DMS114 treated with DMSO at 0.1 percent for 48 hours (cell line): ENCODE data around the gene SRGAP2B.
"Not testable (repeated sequence)": the region's sequence is repeated elsewhere in the genome, so short reads cannot be mapped to it uniquely, and the experiment has no call there.

Experiments
- DNase-seq: peaks from one replicate; lab custom pipeline; 2025; ENCODE audit not compliant: unreplicated experiment; lab: John Stamatoyannopoulos, UW

The SRGAP2B gene

GRCh38 chr1:145000074-145000742, 94.9 kb downstream of the SRGAP2B start:
- DNase-seq, result not testable (repeated sequence)

DNA sequence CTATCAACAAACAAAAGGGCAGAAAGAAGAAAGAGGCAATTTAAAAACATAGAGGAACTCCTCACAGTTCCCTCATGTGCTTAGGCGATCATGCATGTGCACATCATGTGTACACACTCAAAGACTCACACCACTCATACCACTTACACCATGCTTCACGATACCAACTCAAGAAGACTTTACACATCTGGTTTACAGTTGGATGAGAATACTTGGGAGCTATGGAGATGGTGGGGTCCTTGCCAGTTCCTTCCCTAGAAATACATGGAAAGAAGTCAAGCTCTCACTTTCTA, 96.2 kb downstream of the SRGAP2B start:
- not testable (repeated sequence) for DNase-seq

DNA sequence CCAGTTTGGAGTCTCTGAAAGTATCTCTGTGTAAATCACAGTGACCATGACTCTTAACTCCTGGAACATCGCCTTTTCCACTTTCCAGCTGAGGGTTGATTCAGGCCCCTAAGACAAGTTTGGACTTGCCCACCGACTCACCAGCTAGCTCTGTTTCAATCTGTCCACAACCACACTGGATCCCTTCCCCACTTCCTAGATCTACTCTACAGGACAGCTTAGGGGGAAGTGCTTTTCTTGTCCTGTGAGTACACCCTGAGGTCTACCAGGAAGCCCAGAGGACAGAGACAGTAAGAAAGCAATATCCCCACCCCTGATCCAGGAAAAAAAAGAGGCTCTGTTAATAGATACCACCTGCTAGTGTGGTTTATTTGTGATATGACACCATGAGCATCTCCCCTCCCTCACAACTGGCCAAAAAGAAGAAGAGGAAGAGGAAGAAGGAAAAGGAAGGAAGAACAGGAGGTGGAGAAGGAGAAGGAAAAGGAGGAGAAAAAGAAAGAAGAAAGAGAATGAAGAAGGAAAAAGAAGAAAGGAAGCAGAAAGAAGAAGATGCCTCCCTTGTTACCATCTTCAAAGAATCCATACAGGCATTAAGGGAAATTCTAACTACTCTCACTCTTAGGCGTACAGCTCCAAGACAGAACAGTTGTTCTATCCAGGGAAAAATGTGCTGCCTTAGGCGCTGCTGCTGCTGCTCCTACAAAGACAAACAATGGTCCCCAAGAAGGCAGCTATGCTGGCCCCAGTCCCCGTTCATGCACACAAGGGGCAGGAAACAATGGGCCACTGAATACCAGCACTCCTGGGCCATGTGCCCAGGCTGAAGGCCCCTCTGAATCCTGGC, 96.8 kb downstream of the SRGAP2B start:
- not testable (repeated sequence) for DNase-seq

GRCh38 chr1:144995833-144996410, 99.2 kb downstream of the SRGAP2B start:
- not testable (repeated sequence) for DNase-seq

GRCh38 chr1:144992915-144993314, 102.2 kb downstream of the SRGAP2B start:
- DNase-seq, result not testable (repeated sequence)

- not testable (repeated sequence) for DNase-seq
Observed at GRCh38 chr1:144990611-144991010, 104.5 kb downstream of the SRGAP2B start.

DNA sequence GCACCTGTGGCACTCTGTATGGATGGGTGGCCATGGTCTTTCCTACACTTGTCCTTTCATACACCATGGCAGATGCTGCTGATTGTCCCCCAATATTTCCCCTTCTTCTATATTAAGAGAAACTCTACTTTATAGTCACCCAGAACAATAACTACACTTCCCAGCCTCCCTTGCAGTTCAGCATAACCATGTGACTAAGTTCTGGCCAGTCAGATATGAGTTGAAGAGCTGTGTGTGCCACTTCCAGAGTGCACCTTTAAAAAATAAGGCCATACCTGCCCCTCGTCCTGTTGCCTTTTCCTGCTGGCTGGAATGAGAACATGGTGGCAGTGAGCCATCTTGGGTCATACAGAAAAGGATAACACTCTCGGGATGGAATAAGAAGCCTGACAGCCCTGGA, 108.0 kb downstream of the SRGAP2B start:
- DNase-seq, result not testable (repeated sequence)

DNA sequence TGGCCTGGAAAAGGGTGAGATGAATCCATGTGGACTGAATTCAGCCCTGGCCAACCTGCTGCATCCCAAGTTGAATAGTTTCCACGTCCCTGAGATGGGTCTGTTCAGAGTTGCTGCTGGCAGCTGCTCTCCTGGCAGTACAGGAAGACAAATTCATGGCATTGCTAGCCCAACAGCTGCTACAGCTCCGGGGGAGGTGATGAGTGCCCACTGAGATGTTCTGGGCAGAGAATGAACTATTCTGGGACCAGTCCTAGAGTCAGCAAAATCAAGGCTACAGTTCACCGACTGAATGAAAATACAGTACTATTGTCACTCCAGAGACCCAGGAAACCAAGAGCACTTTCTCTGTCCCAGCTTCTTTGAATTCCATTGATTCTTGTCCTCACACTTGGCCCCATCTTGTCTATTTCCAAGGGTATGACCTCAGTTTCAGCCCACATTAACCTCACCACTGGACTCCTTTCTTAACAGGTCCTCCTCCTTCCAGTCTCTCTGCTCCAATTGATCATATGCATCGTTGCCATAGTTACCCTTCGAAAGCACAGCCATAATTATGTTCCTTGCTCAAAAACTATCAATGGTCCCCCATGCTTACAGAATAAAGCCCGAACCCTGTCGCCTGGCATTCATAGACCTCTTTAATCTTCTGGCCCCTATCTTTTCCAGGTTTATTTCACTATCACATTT, 108.8 kb downstream of the SRGAP2B start:
- DNase-seq, result not testable (repeated sequence)

DNA sequence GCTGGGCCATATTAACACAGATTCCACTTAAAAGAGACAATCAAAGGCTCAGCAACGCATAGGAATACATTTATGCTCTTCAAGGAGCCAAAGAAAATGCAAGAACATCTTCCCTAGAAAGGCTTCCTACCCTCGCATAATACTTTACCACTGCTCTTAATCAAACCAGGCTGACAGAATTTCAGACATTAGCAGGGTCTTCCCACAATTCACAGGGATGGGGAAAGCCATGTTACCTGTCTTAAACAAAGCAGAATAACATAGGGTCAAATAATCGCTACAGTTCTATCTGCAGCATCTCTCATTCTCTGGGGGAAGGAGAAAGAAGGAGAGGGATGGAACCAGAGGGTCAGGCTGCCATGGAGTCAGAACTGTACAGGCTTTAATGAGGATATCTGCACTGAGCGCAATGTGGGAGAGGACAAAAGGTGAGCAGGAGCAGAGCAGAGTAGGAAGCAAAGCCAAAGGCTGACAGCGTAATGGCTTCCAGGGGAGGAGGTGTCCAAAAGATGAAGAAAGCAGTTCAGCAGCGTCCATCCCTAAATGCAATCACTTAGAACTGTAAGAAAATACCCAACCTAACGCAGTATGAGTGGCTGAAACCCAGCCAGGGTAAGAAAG, 109.5 kb downstream of the SRGAP2B start:
- not testable (repeated sequence) for DNase-seq

GRCh38 chr1:144982802-144983525, 112.2 kb downstream of the SRGAP2B start:
- not testable (repeated sequence) for DNase-seq

- not testable (repeated sequence) for DNase-seq
Observed at GRCh38 chr1:144981157-144981556, 114.0 kb downstream of the SRGAP2B start.

DNA sequence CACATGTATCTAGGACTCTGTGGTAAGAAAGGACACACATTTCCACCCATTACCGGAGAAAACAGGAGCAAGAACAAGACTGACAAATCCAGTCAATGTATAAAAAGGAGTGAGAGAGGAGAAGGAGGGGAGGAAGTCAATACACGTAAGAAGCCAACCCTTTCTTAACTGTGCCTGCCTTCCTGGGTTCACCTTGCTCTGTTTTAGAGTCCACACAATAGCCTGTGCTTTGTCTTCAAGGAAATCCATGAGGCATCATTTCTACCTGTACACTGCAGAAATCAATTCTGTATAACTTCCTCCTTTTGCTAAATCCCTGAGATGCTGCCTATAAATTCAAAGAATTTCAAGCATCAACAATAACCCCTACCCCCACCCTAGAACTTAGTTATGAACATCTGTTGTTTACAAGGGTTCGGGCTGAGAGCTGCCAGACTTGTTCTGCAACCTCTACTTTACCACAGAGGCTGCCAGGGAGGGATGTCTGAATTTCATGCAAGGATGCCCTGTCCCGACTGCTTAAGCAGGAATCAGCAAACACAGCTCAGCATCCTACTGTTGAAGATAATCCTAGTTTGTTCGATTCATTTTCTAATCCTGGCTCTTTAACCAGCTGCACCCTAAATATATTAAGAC, 115.0 kb downstream of the SRGAP2B start:
- DNase-seq, result not testable (repeated sequence)

DNA sequence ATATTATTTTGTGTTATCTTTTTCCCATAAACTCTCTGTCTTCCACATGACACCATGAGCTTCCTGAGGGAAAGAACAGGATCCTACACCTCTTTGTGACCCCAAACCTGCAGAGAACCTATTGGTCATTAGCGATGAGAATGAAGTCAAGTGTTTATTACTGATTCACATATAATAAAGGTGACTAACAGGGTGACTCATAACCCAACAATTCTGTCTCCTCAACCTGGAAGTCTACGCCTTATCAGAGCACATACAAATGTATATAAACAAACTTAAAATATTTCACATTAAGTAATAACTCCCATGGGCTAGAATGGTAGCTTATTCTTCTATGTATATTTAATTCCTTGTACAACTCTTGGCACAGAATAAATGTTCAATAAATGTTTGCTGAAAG, 117.3 kb downstream of the SRGAP2B start:
- DNase-seq, result not testable (repeated sequence)

DNA sequence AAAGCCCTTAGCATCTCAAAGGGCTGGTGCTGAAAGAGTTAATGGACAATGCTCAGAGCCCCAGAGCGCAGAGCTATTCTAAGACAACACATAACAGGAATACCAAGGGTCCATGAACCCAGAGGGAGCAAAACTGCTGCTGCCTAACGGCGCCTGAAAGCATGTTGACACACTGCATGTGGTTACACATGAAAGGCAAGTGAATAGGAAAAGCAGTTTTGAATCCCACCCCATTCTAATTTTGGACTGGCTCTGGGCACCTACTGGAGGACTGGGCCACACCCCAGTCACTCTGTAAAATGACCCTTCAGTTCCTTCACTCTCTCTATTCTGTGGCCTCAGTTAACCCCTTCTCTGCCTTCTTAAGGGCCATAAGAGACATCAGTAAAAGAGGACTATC, 123.2 kb downstream of the SRGAP2B start:
- not testable (repeated sequence) for DNase-seq

DNA sequence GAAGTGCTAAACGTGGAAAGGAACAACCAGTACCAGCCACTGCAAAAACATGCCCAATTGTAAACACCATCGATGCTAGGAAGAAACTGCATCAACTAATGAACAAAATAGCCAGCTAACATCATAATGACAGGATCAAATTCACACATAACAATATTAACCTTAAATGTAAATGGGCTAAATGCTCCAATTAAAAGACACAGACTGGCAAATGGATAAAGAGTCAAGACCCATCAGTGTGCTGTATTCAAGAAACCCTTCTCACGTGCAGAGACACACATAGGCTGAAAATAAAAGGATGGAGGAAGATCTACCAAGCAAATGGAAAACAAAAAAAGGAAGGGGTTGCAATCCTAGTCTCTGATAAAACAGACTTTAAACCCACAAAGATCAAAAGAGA, 128.6 kb downstream of the SRGAP2B start:
- not testable (repeated sequence) for DNase-seq

DNA sequence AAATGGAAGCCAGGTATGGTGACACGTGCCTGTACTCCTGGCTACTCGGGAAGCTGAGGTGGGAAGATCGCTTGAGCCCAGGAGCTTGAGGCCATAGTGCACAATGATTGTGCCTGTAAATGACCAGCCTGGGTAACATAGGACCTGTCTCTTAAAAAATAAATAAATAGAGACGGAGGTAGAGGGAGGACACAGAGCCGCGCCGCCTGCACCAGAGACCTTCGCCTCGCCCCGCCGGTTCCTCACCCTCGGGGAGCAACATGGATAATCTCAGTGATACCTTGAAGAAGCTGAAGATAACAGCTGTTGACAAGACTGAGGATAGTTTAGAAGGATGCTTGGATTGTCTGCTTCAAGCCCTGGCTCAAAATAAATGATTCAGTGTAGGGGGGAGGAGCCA, 130.4 kb downstream of the SRGAP2B start:
- not testable (repeated sequence) for DNase-seq

GRCh38 chr1:144964186-144964585, 130.9 kb downstream of the SRGAP2B start:
- DNase-seq, result not testable (repeated sequence)

DNA sequence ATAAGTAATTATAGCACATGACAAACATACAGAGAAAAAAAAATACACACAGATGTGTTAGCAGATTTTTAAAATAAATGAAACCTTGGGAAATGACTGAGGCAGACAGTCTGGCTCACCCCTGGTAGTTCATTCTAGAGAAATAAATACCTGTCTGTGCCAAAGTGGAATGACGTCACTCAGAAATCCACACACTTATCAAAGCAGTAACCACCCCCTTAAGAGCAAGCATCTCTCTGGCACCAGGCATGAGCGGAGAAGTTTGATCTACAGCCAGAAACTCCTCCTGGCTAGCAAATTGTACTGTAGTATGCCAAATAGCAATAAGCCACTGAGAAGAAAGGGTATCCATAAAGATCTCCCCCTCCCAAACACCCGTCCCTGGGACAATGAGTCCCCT, 131.6 kb downstream of the SRGAP2B start:
- not testable (repeated sequence) for DNase-seq
